Activated T-helper 17 cell treated with anti-CD3 and anti-CD28 coated beads, Interleukin-2, amount 50 U/mL, for 72 hours (primary cell): ENCODE results near the gene RNASE7. TPM values are rescaled to one million over a fixed set of nuclear protein-coding genes. Genes with fewer than 3 reads are reported as not detected.

Source experiments
- ATAC-seq: fragments of 150-1000 bp; cut with Tn5 transposase; replicated peaks from 2 replicates; pipeline ENCODE4 v1.10.0; 2021; ENCODE audit warnings: mild to moderate bottlenecking, moderate library complexity
- H3K27ac Mint-ChIP-seq: one replicate; pipeline ENCODE4 v1.8.0; 2022; ENCODE audit warnings: mixed read lengths
- H3K27me3 Mint-ChIP-seq: one replicate; pipeline ENCODE4 v1.8.0; 2022; ENCODE audit warnings: mixed read lengths
- H3K36me3 Mint-ChIP-seq: one replicate; pipeline ENCODE4 v1.8.0; 2022; ENCODE audit warnings: low read depth, mild to moderate bottlenecking, mixed read lengths
- H3K4me1 Mint-ChIP-seq: one replicate; pipeline ENCODE4 v1.8.0; 2022; ENCODE audit warnings: mixed read lengths
- H3K4me3 Mint-ChIP-seq: one replicate; pipeline ENCODE4 v1.8.0; 2022; ENCODE audit warnings: mild to moderate bottlenecking, mixed read lengths
- H3K9me3 Mint-ChIP-seq: one replicate; pipeline ENCODE4 v1.8.0; 2022; ENCODE audit warnings: mixed read lengths
- total RNA-seq, 2 donors: library from RNA; stranded (reverse); gene quantifications; one replicate each; pipeline ENCODE4 v1.2.3, GENCODE V29; 2022

Gene RNASE7
- total RNA-seq, 2 donors from 2014 or later, result not detected

- ATAC-seq, result no peak
- Mint-ChIP-seq H3K27me3 (peaks cover 28% of the 10 kb centered on the region), H3K27ac (no peak overlapping the region), H3K4me1 (peaks cover 6% of the 10 kb centered on the region), H3K9me3 (no peaks in the 10 kb centered on the region), H3K36me3 (peaks cover 2% of the 10 kb centered on the region), H3K4me3 (no peak overlapping the region)
Measured at GRCh38 chr14:21074398-21075272, 32.5 kb downstream of the RNASE7 start.

GRCh38 chr14:21075719-21076437 is 33.7 kb downstream of the RNASE7 start:
- Mint-ChIP-seq H3K9me3 (no peaks in the 10 kb centered on the region), H3K4me1 (peaks cover 3% of the 10 kb centered on the region), H3K4me3 (no peak overlapping the region), H3K27me3 (peaks cover 20% of the 10 kb centered on the region), H3K27ac (no peak overlapping the region), H3K36me3 (no peaks in the 10 kb centered on the region)
- no peak for ATAC-seq

GRCh38 chr14:21077672-21078071 is 35.5 kb downstream of the RNASE7 start:
- Mint-ChIP-seq H3K36me3 (no peaks in the 10 kb centered on the region), H3K27me3 (peaks cover 7% of the 10 kb centered on the region), H3K4me1 (no peaks in the 10 kb centered on the region), H3K27ac (no peak overlapping the region), H3K4me3 (no peak overlapping the region), H3K9me3 (no peaks in the 10 kb centered on the region)
- no peak for ATAC-seq

GRCh38 chr14:21078287-21078686 is 36.1 kb downstream of the RNASE7 start:
- Mint-ChIP-seq H3K36me3 (no peaks in the 10 kb centered on the region), H3K4me3 (no peak overlapping the region)

GRCh38 chr14:21078726-21079125 is 36.6 kb downstream of the RNASE7 start:
- ATAC-seq, result no peak
- no peaks in the 10 kb centered on the region for H3K27me3 Mint-ChIP-seq
- no peaks in the 10 kb centered on the region for H3K36me3 Mint-ChIP-seq
- no peak overlapping the region for H3K4me3 Mint-ChIP-seq
- no peak overlapping the region for H3K27ac Mint-ChIP-seq
- no peaks in the 10 kb centered on the region for H3K4me1 Mint-ChIP-seq
- no peaks in the 10 kb centered on the region for H3K9me3 Mint-ChIP-seq

More at GRCh38 chr14:21078287-21078686, 36.1 kb downstream of the RNASE7 start:
- no peaks in the 10 kb centered on the region for H3K4me1 Mint-ChIP-seq
- H3K27ac Mint-ChIP-seq, result no peak overlapping the region
- H3K27me3 Mint-ChIP-seq, result peaks cover 3% of the 10 kb centered on the region
- ATAC-seq, result no peak
- no peaks in the 10 kb centered on the region for H3K9me3 Mint-ChIP-seq

- Mint-ChIP-seq H3K36me3 (no peaks in the 10 kb centered on the region), H3K27me3 (no peaks in the 10 kb centered on the region), H3K27ac (no peak overlapping the region), H3K9me3 (no peaks in the 10 kb centered on the region), H3K4me1 (peaks cover 3% of the 10 kb centered on the region), H3K4me3 (no peak overlapping the region)
- no peak for ATAC-seq
Measured at GRCh38 chr14:21081521-21082142, 39.5 kb downstream of the RNASE7 start.

GRCh38 chr14:21083565-21084325 is 41.6 kb downstream of the RNASE7 start:
- no peak for ATAC-seq
- Mint-ChIP-seq H3K27ac (peak overlapping the region; percentile 8), H3K27me3 (no peaks in the 10 kb centered on the region), H3K9me3 (no peaks in the 10 kb centered on the region), H3K4me3 (no peak overlapping the region), H3K4me1 (peaks cover 15% of the 10 kb centered on the region), H3K36me3 (no peaks in the 10 kb centered on the region)

- ATAC-seq, result no peak
Measured at GRCh38 chr14:21084396-21084795, 42.2 kb downstream of the RNASE7 start.

GRCh38 chr14:21084998-21085853 is 43.1 kb downstream of the RNASE7 start:
- Mint-ChIP-seq H3K4me1 (peaks cover 15% of the 10 kb centered on the region), H3K27me3 (no peaks in the 10 kb centered on the region), H3K9me3 (no peaks in the 10 kb centered on the region), H3K27ac (peak overlapping the region; percentile 8), H3K36me3 (no peaks in the 10 kb centered on the region), H3K4me3 (no peak overlapping the region)
- ATAC-seq, result no peak

More at GRCh38 chr14:21084396-21084795, 42.2 kb downstream of the RNASE7 start:
- Mint-ChIP-seq H3K4me3 (no peak overlapping the region), H3K36me3 (no peaks in the 10 kb centered on the region), H3K27ac (peak overlapping the region; percentile 8), H3K27me3 (no peaks in the 10 kb centered on the region), H3K4me1 (peaks cover 15% of the 10 kb centered on the region), H3K9me3 (no peaks in the 10 kb centered on the region)

GRCh38 chr14:21086908-21087293 is 44.7 kb downstream of the RNASE7 start:
- Mint-ChIP-seq H3K27me3 (no peaks in the 10 kb centered on the region), H3K36me3 (no peaks in the 10 kb centered on the region), H3K4me3 (peak overlapping the region; percentile 23), H3K4me1 (peaks cover 15% of the 10 kb centered on the region), H3K9me3 (no peaks in the 10 kb centered on the region), H3K27ac (peak overlapping the region; percentile 90)
- no peak for ATAC-seq

- peaks cover 16% of the 10 kb centered on the region for H3K4me1 Mint-ChIP-seq
- ATAC-seq, result peak; percentile 81
- peaks cover 3% of the 10 kb centered on the region for H3K36me3 Mint-ChIP-seq
- peak overlapping the region; percentile 90 for H3K27ac Mint-ChIP-seq
- no peaks in the 10 kb centered on the region for H3K27me3 Mint-ChIP-seq
- peak overlapping the region; percentile 25 for H3K4me3 Mint-ChIP-seq
- H3K9me3 Mint-ChIP-seq, result no peaks in the 10 kb centered on the region
Measured at GRCh38 chr14:21087294-21088091, 45.3 kb downstream of the RNASE7 start.

GRCh38 chr14:21088687-21089086 is 46.5 kb downstream of the RNASE7 start:
- Mint-ChIP-seq H3K27ac (peak overlapping the region; percentile 90), H3K4me3 (no peak overlapping the region), H3K36me3 (peaks cover 9% of the 10 kb centered on the region), H3K4me1 (peaks cover 22% of the 10 kb centered on the region), H3K9me3 (no peaks in the 10 kb centered on the region), H3K27me3 (no peaks in the 10 kb centered on the region)
- ATAC-seq, result no peak

- Mint-ChIP-seq H3K27me3 (no peaks in the 10 kb centered on the region), H3K4me3 (no peak overlapping the region), H3K4me1 (peaks cover 22% of the 10 kb centered on the region), H3K27ac (peak overlapping the region; percentile 90), H3K9me3 (no peaks in the 10 kb centered on the region), H3K36me3 (peaks cover 9% of the 10 kb centered on the region)
- ATAC-seq, result no peak
Measured at GRCh38 chr14:21089271-21089670, 47.1 kb downstream of the RNASE7 start.
